HG02623 (cell line): Measurements from ENCODE around the gene ELAC2.

Experiments used
- ATAC-seq: cut with Tn5 transposase; IDR thresholded peaks from one replicate; pipeline ENCODE4 v1.9.1; 2021; ENCODE audit warnings: moderate library complexity; ENCODE audit not compliant: unreplicated experiment

ELAC2 gene

GRCh38 chr17:13024526-13025257 lies 6.9 kb upstream of the ELAC2 start:
- ATAC-seq, result peak; percentile 84

GRCh38 chr17:13024016-13024415 lies 6.2 kb upstream of the ELAC2 start:
- no peak for ATAC-seq

- peak; percentile 6 for ATAC-seq
These were observed 759 bp downstream of the ELAC2 start for GRCh38 chr17:13016881-13017654.

GRCh38 chr17:13014801-13015200 lies 3.0 kb downstream of the ELAC2 start:
- ATAC-seq, result no peak

- ATAC-seq, result no peak
These were observed 6.9 kb downstream of the ELAC2 start for GRCh38 chr17:13010959-13011358.

DNA sequence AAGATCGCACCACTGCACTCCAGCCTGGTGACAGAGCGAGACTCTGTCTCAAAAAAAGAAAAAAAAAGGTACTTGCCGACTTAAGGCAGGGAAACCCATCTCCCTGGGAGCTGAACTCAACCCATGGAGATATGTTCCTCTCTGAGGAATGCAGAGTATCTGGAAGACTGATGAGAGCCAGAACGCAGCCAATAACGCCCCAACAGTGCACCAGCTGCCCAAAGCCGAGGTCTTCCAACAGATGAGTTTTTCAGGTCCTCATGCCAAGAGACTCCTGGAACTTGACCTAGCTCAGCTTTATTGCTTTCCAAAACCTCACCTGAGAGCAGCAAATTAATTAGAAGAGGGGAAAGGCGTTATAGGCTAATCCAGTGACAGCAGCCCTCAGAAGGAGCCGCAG lies 9.4 kb downstream of the ELAC2 start:
- ATAC-seq, result no peak

DNA sequence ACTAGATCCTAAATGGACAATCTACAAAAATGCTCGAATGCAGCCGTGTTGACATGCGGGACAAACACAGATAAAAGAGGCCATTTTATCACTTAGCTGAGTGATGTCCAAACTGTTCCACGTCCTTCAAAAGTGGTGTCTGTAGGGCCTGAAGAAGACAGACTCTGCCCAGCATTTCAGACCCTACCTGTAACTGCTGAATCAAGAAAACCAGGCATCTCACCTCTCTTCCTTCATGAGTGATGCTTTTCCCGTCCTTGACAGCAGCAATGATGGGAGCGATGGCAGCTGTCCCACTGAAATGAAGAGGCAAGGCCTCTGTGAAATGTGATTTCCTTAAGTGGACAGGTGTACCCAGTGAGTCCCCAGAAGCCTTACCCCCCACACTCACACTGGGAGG lies 12.3 kb downstream of the ELAC2 start:
- ATAC-seq, result no peak

GRCh38 chr17:13004336-13004735 lies 13.5 kb downstream of the ELAC2 start:
- no peak for ATAC-seq

DNA sequence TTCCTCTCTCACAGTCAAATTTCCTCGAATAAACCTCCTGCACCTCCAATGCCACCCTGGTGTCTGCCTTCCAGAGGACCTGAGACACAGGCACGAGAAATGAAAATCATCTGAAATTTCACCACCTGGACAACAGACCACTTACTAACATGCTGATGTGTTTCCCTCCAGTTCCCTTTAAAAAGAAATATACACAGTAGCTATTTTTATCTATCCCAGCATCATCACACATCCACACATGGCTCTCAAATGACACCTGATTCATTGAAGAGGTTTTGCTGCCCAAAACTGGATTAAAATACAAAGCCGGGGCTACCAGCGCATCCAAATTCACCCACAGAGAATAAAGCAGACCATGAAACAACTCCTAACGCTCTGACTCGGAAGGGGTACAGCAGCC lies 13.9 kb downstream of the ELAC2 start:
- ATAC-seq, result no peak

GRCh38 chr17:13003454-13003851 lies 14.4 kb downstream of the ELAC2 start:
- ATAC-seq, result peak; percentile 30

DNA sequence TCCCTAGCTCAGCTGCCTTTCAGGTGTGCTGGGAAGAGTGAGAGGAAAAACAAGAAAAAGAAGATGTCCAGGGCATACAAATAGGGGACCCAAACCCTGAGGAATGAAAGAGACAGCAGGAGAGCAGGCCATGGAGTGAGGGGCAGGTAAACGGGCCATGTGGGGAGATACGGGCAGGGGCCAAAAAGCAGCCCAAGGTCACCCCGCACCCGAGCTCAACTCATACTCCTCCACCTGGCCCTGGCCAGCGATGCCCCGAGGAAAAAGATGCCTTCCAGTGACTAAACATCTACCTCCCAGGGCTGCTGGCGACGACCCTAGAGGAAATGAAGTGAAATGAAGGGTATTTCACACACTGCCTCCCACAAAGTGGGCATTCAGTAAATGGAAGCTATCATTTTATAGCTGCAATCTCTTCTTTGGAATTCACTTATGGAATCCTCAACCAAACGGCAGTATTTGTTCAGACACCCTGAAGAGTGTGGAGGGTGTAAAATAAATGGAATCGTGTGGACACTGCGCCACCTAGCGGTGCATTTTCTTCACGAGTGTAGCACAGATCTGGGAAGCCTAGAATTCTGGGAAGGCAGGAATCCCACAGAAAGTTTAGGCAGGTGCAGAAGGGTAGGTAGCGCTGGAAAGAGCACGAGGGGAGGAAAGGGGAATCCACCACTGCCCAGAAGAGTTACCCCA lies 14.9 kb downstream of the ELAC2 start:
- ATAC-seq, result peak; percentile 47

DNA sequence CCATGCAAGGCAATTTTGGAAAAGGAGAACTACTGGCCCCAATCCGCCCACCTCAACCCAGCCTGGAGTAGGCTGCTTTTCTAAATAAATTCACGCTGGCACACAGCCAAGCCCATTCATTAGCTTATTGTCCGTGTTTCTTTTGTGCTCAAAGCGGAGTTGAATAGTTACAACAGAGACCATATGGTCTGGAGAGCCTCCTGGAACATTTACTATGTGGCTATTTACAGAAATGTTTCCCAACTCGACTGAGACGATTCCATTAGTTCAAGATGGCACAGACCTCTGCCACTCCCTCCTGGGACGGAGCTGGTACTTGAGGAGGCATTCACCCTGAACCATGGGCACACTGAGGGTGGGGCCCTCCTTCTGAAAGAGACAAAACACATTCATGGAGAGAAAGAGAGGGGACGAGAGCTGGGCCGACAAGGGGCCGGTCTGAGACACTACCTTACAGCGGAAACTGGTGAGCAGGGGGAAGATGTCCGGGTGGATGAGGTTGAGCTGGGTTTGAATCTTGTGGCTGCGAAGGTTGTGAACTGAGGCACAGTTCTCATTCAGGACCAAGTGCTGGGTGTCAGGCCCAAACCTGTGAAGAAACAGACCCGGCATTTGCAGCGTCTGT lies 15.7 kb downstream of the ELAC2 start:
- no peak for ATAC-seq

DNA sequence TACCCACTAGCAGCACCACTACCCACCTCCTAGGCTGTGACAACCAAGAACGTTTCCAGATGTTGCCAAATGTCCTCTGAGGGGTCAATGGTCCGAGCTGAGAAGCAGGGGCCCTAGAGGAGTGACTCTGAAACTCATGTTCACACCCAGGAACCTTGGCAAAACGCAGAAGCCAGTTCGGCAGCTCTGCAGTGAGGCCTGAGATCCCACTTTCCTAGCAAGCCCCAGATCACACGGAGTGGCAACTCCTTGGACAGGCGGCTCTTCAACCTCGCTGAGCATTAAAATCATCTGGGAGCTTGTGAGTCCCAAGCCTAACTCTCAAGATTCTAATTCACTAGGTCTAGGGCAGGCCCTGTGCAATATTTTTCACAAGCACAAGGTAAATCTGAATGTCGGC lies 17.3 kb downstream of the ELAC2 start:
- ATAC-seq, result no peak

DNA sequence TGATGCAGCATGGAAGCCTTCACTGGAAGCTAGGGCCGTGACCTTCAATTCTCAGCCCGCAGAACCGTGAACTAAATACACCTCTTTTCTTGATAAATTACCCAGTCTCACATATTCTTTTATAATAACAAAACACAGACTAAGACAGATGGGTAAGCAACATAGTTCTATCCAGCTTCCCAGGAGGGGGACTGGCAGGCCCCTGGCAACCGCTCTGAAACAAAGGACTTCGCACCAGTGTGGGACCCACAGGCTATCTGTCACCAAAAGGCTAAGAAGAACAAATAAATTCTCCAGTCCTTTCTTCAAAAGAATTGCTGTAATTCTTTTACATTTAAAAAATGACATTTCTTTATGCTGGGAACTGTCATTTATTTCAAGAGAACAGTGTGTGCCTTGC lies 19.0 kb downstream of the ELAC2 start:
- ATAC-seq, result no peak

DNA sequence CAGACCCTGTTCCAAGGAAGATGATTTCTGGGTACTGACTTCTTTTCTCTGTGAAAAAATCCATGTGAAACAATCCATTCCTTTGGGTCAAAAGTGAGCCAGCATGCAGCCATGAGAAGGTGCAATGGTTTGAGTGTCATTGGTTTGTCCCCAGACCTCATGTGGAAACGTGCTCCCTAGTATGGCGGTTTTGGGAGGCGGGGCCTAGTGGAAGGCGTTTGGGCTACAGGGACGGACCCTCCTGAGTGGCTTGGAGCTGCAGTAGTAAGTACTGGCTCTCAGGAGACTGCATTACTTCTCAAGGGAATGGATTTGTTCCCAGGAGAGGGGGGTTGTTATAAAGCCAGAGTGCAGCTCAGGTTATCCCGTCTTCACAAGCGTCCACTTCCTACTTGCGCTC lies 19.4 kb downstream of the ELAC2 start:
- no peak for ATAC-seq

GRCh38 chr17:12996941-12997340 lies 20.9 kb downstream of the ELAC2 start:
- no peak for ATAC-seq

DNA sequence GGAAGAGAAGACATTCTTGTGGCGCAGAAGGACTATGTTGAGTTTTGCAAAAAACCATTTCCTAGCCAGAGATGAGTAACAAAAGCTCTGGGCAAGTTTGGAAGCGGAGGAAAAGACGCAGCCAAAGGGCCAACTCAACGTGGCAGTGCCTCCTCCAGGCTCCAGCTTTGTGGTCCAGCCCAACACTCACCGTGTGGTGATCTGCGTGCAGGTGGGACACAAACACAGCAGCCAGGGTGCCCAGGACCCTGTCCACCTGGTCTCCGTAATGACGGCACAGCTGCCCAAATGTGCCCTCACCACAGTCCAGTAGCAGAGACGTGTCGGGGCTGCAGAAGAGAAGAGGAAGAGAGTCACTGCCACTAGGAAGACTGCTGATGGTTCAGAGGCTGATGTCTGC lies 21.5 kb downstream of the ELAC2 start:
- no peak for ATAC-seq

GRCh38 chr17:12995896-12996295 lies 21.9 kb downstream of the ELAC2 start:
- no peak for ATAC-seq

DNA sequence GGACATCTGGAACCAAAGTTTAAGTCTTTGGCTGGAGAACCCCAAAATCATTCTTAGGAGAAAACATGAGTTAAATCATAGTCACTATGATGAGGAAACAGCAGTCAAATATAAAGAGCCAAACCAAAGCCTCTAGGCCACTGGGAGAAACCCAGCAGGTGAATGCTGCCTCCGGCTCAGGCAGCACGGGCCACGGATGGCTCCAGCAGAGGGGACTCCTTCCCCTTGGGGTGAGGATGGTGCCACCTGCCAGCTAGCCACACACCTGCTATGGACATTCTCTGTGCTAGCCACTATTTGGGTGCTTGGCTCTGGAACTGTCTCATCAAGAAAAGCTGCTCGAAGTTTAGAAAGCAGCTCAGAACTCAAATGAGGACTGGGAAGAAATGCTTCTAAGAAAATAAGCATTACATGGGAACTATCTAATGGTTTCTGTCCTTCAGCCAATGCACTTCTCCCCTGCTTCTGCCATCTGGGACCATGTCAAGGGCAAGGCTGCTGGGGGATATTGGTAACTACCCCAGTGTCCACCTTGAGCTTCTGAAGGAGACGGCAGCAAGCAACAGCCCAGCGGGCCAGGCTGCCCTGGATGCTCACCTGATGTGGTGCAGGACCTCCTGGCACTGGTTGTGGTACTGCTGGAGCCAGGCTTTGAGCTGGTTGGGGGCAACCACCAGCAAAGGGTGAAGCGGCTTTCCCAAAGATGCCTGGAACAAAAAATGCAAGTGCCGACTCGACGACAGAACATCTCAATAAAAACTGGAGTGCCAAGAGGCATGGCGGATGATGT lies 22.5 kb downstream of the ELAC2 start:
- no peak for ATAC-seq

DNA sequence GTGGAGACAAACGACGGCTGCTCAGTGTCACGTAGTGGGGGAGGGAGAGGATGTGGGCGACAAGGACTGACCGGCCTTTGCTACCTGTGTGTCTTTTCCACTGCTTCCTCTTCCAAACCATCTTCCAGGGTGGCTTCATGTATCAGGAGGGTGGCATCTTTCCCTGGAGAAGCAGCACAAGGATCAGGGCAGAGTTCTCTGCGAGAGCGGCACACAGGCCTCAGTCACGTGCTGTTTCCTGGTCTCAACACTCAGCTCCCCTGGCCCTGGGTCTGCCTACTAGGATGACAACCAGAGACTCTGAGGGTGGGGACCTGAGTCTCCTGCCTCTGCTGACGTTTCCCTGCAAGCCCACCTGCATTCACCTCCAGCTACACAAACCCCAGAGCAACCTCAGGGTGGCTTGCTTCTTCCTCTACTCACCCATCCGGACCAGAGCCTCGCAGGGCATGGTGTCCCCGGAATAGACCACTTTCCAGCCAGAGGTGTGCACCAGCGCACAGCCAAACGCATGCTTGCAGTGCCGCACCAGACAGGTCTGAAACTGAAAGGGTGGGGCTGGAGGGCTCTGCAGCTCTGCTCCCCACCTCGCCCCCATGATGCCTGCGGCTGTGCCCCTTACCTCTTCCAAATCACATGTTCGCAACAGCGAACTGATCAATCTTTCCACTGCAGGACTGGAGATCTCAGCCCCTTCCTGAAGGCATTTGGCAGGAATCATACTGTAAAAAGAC lies 23.3 kb downstream of the ELAC2 start:
- ATAC-seq, result no peak
